ENCODE measurements around the gene SLC10A4.
A peak's percentile ranks its signal among the peaks of the same experiment; 100 is the strongest.

Gene SLC10A4

GRCh38 chr4:48475770-48476169 is 7.4 kb upstream of the SLC10A4 start:
- TF ChIP-seq GATA3 (IDR thresholded peaks at IDR 0.05; ENCODE audit: low read depth, low read length) (no peak), GATA2 (IDR thresholded peaks at IDR 0.05; ENCODE audit: low read depth, low read length) (no peak)

GRCh38 chr4:48478273-48478672 is 4.9 kb upstream of the SLC10A4 start:
- no peak for TF ChIP-seq GATA2 (IDR thresholded peaks at IDR 0.05; ENCODE audit: low read depth, low read length)
- TF ChIP-seq GATA3 (IDR thresholded peaks at IDR 0.05; ENCODE audit: low read depth, low read length): no peak

GRCh38 chr4:48481581-48481980 is 1.6 kb upstream of the SLC10A4 start:
- no peak for TF ChIP-seq GATA3 (IDR thresholded peaks at IDR 0.05; ENCODE audit: low read depth, low read length)
- TF ChIP-seq GATA2 (IDR thresholded peaks at IDR 0.05; ENCODE audit: low read depth, low read length): no peak

- TF ChIP-seq GATA3 (IDR thresholded peaks at IDR 0.05; ENCODE audit: low read depth, low read length) (no peak), GATA2 (IDR thresholded peaks at IDR 0.05; ENCODE audit: low read depth, low read length) (peak; percentile 59)
Measured at GRCh38 chr4:48483777-48484493, 792 bp downstream of the SLC10A4 start.

DNA sequence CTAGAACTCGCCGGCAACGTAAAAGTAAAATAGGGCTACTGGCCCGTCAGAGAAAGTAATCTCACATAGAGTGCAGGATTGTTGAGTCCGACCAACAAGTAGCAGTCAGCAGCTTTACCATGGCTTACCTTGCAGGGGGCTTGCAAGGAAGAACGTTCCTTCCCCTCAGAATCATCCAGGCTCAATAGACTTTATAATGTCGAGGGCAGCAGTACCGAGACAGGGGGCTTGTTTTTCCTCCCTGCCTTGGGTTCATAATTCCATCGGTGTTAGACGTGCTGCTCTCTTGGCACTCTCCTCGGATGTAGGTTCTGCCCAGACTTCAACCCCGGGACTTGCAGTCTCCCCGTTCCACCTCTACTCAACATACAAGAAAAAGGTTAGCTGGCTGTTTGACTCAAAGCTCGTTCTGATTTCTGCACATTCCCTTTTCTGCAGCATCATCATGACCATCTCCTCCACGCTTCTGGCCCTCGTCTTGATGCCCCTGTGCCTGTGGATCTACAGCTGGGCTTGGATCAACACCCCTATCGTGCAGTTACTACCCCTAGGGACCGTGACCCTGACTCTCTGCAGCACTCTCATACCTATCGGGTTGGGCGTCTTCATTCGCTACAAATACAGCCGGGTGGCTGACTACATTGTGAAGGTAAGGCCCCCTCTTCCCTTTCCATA is 1.5 kb downstream of the SLC10A4 start:
- TF ChIP-seq GATA2 (IDR thresholded peaks at IDR 0.05; ENCODE audit: low read depth, low read length): no peak
- TF ChIP-seq GATA3 (IDR thresholded peaks at IDR 0.05; ENCODE audit: low read depth, low read length): no peak

GRCh38 chr4:48489683-48490011 is 6.5 kb downstream of the SLC10A4 start:
- TF ChIP-seq GATA3 (IDR thresholded peaks at IDR 0.05; ENCODE audit: low read depth, low read length): no peak
- TF ChIP-seq GATA2 (IDR thresholded peaks at IDR 0.05; ENCODE audit: low read depth, low read length): no peak

DNA sequence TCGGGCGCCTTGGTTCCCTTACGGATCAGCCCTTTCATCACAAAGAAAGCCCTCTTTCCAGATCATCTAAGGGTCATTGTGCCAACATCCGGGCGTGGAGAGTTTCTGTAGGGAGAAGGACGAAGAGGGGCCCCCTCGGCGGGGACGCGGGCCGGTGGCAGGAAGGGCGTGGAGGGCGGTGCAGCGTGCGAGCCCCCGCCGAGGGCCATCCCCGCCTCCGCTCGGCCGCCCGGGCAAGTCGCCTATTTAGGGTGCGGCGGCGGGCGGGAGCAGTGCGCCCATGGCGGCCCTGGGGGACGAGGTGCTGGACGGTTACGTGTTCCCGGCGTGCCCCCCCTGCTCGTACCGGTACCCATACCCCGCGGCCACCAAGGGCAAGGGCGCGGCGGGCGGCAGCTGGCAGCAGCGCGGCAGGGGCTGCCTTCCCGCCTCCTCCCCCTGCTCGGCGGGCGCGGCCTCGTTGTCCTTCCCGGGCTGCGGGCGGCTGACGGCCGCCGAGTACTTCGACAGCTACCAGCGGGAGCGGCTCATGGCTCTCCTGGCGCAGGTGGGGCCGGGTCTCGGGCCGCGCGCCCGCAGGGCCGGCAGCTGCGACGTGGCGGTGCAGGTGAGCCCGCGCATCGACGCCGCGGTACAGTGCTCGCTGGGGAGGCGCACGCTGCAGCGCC is 7.0 kb downstream of the SLC10A4 start, which contains the start of gene ZAR1:
ZAR1 (plus strand) TSS at position 241 of the 668 bp plus-strand sequence; CDS start at position 281, 40 bp downstream.
- no peak for TF ChIP-seq GATA3 (IDR thresholded peaks at IDR 0.05; ENCODE audit: low read depth, low read length)
- no peak for TF ChIP-seq GATA2 (IDR thresholded peaks at IDR 0.05; ENCODE audit: low read depth, low read length)

- no peak for TF ChIP-seq GATA3 (IDR thresholded peaks at IDR 0.05; ENCODE audit: low read depth, low read length)
- no peak for TF ChIP-seq GATA2 (IDR thresholded peaks at IDR 0.05; ENCODE audit: low read depth, low read length)
Measured at GRCh38 chr4:48490680-48491513, 7.8 kb downstream of the SLC10A4 start.

DNA sequence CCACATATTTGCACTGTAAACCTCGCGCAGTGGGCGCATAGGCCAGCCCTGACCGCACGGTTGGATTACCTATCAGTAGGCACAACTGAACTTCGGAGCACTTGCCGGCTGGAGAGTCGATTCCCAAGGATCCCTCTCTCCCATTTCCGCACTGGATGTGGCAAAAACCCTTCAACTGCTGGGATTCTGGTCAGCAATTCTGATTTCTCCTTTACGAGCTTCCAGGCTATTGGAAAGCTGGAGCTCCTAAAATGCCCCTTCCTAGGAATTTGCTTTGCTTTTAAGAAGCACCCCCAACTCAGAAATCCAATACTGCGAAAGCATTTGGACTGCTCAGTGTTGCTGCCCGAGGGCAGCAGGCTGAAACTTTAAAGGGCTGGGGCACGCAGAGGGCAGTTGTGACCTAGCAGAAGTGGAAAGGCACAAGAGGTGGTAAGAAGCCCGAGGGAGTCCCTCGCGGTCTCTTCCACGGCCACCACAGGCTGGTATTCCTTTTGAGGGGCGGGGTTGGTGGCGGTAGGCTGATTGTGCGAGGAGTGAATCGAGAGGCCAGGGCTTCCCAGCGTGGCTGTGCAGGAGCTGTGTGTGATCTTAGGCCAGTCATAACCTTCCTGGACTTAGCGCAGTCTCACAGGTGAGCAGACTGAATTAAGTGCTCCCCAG is 8.5 kb downstream of the SLC10A4 start:
- TF ChIP-seq GATA3 (IDR thresholded peaks at IDR 0.05; ENCODE audit: low read depth, low read length) (no peak), GATA2 (IDR thresholded peaks at IDR 0.05; ENCODE audit: low read depth, low read length) (no peak)

GRCh38 chr4:48493452-48494100 is 10.4 kb downstream of the SLC10A4 start:
- TF ChIP-seq GATA2 (IDR thresholded peaks at IDR 0.05; ENCODE audit: low read depth, low read length) (no peak), GATA3 (IDR thresholded peaks at IDR 0.05; ENCODE audit: low read depth, low read length) (no peak)

DNA sequence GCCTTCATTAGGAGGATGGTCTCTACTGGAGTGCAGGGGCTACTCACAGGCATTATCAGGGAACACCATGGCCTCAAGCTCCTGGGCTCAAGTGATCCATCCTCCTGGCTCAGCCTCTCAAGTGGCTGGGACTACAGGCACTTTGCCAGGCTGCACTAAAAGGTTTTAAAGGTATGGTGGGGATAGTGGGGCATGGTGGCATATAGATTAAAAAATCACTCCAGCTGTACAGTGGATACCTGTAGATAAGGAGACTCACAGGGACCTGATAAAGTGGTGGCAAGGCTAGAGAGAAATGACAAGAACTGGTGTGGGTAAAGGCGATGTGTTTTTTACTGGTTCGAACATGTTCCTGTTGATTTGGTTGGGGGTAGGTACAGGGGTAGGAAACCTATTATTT is 12.8 kb downstream of the SLC10A4 start:
- TF ChIP-seq GATA3 (IDR thresholded peaks at IDR 0.05; ENCODE audit: low read depth, low read length): no peak
- TF ChIP-seq GATA2 (IDR thresholded peaks at IDR 0.05; ENCODE audit: low read depth, low read length): no peak

- TF ChIP-seq GATA3 (IDR thresholded peaks at IDR 0.05; ENCODE audit: low read depth, low read length) (no peak), GATA2 (IDR thresholded peaks at IDR 0.05; ENCODE audit: low read depth, low read length) (no peak)
Measured at GRCh38 chr4:48498895-48499294, 15.8 kb downstream of the SLC10A4 start.

- TF ChIP-seq GATA3 (IDR thresholded peaks at IDR 0.05; ENCODE audit: low read depth, low read length): no peak
- TF ChIP-seq GATA2 (IDR thresholded peaks at IDR 0.05; ENCODE audit: low read depth, low read length): no peak
Measured at GRCh38 chr4:48499551-48500066, 16.5 kb downstream of the SLC10A4 start.
